Measurements from ENCODE around the gene NTMT1. TPM values are rescaled to one million over a fixed set of nuclear protein-coding genes. Genes with fewer than 3 reads are reported as not detected.
A peak's percentile ranks its signal among the peaks of the same experiment; 100 is the strongest.
"Not testable (repeated sequence)": the region's sequence is repeated elsewhere in the genome, so short reads cannot be mapped to it uniquely, and the experiment has no call there.

The NTMT1 gene
- total RNA-seq, 1 donor from 2014 or later = 25.1 TPM

DNA sequence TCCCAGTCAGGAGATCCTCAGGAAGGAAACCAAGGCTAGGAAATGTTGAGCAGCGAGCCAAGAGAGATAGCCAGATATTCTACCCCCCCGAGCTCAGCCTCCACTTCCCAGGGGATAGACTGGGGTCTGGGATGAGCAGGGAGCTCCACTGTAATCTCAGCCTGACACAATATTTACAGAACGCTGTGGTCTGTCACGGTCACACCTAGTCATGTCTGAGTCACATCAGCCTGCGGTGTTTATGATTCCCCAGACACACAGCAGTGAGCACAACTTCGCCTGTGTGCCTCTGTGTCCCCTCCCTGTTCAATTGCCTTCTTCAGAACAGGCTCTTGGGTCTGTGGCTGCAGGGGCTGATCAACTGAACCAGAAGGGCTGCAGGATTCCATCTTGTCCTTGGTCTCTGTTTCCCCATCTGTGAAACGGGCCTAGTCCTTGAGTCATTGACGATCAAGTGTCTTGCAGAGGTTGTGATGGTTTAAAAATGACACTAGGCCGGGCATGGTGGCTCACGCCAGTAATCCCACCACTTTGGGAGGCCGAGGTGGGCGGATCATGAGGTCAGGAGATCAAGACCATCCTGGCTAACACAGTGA lies 30.9 kb downstream of the NTMT1 start:
- Histone ChIP-seq H3K27me3 (ENCODE audit: low read depth) (no peaks in the 10 kb centered on the region), H3K36me3 (no peaks in the 10 kb centered on the region), H3K4me1 (no peaks in the 10 kb centered on the region), H3K27ac (no peak overlapping the region), H3K4me3 (no peak overlapping the region), H3K9me3 (no peaks in the 10 kb centered on the region)
- ATAC-seq (no peak), DNase-seq (no peak)
- intact Hi-C loops (cut with DNase I) = no loop called here
- TF ChIP-seq, protein P1, sequence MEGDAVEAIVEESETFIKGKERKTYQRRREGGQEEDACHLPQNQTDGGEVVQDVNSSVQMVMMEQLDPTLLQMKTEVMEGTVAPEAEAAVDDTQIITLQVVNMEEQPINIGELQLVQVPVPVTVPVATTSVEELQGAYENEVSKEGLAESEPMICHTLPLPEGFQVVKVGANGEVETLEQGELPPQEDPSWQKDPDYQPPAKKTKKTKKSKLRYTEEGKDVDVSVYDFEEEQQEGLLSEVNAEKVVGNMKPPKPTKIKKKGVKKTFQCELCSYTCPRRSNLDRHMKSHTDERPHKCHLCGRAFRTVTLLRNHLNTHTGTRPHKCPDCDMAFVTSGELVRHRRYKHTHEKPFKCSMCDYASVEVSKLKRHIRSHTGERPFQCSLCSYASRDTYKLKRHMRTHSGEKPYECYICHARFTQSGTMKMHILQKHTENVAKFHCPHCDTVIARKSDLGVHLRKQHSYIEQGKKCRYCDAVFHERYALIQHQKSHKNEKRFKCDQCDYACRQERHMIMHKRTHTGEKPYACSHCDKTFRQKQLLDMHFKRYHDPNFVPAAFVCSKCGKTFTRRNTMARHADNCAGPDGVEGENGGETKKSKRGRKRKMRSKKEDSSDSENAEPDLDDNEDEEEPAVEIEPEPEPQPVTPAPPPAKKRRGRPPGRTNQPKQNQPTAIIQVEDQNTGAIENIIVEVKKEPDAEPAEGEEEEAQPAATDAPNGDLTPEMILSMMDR (IDR thresholded peaks at IDR 0.05) = no peak

DNA sequence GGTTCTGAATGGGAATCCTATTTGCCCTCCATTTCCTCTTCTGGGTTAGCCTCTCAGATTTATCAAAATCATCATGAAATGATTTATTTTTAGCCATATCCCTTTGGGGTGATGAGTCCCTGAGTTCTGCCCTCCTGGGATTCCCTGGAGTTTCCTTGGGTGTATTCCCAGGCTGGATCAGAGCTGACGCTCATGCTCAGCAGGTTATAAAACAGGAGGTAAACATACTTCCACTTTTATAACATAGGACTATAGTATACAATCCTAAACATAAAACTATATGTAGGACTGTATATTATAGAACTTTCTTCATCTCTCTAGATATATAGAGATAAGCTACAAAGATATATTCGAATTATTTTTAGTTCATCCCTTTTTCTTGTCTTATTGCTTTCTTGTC lies 35.1 kb downstream of the NTMT1 start:
- intact Hi-C loops (cut with DNase I) = no loop called here

DNA sequence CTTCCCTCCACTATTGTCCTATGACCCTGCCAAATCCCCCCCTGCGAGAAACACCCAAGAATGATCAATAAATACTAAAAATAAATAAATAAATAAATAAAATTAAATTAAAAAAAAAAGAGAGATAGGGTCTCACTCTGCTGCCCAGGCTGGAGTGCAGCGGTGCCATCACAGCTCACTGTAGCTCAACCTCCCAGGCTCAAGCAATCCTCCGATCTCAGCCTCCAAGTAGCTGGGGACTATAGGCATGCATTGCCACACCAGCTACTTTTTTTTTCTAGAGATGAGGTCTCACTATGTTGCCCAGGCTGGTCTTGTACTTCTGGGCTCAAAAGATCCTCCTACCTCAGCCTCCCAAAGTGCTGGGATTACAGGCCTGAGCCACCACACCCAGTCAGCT lies 36.3 kb downstream of the NTMT1 start:
- H3K27me3 ChIP-seq (ENCODE audit: low read depth) = peaks cover 20% of the 10 kb centered on the region
- H3K27ac ChIP-seq; H3K4me3 ChIP-seq; intact Hi-C loops (cut with DNase I); ATAC-seq; H3K36me3 ChIP-seq; DNase-seq; H3K4me1 ChIP-seq; H3K9me3 ChIP-seq: not testable (repeated sequence)

More for the DNA sequence above, 35.1 kb downstream of the NTMT1 start:
- peaks cover 8% of the 10 kb centered on the region for H3K27me3 ChIP-seq (ENCODE audit: low read depth)
- H3K4me1 ChIP-seq = no peaks in the 10 kb centered on the region
- no peak for DNase-seq
- H3K9me3 ChIP-seq = no peaks in the 10 kb centered on the region
- TF ChIP-seq, protein P1 (IDR thresholded peaks at IDR 0.05) = no peak
- no peak overlapping the region for H3K4me3 ChIP-seq
- no peak overlapping the region for H3K27ac ChIP-seq
- ATAC-seq = no peak
- no peaks in the 10 kb centered on the region for H3K36me3 ChIP-seq

GRCh38 chr9:129664746-129665388 lies 38.9 kb downstream of the NTMT1 start:
- H3K36me3 ChIP-seq = no peaks in the 10 kb centered on the region
- no peak overlapping the region for H3K27ac ChIP-seq
- peaks cover 3% of the 10 kb centered on the region for H3K4me1 ChIP-seq
- H3K27me3 ChIP-seq (ENCODE audit: low read depth) = peaks cover 36% of the 10 kb centered on the region
- DNase-seq (no peak), ATAC-seq (peak in 1 of 2 donors; percentile 26)
- intact Hi-C loops (cut with DNase I) = no loop called here
- H3K4me3 ChIP-seq = peak overlapping the region; percentile 47
- TF ChIP-seq, protein P1 (IDR thresholded peaks at IDR 0.05) = no peak
- no peaks in the 10 kb centered on the region for H3K9me3 ChIP-seq

DNA sequence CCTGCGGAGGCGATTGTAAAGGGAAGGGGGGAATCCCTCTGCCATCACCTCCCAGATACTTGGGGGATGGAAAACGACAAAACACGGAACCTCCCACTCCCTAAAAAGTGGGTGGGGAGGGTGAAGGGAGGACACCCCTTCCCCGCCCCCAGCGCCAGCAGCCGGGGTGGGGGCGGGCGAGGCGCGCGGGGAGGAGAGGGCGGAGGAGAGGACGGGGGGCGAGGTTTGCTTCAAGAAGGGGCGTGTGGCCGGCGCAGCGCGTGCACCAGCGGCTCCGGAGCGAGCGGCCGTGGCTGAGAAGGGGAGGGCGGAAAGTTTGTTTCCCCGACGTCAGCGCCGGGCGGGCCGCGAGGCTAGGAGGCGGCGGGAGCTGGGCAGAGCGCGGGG lies 39.4 kb downstream of the NTMT1 start, which contains the start of gene PRRX2:
Gene PRRX2, plus strand, starts transcription at position 259 of the 387 bp plus-strand sequence. CDS start 221 bp downstream, outside the sequence.
- intact Hi-C loops (cut with DNase I) = no loop called here
- H3K27me3 ChIP-seq (ENCODE audit: low read depth) = peaks cover 36% of the 10 kb centered on the region

More for the DNA sequence above, 39.4 kb downstream of the NTMT1 start, which contains the start of gene PRRX2:
- no peaks in the 10 kb centered on the region for H3K9me3 ChIP-seq
- H3K27ac ChIP-seq = no peak within 1 kb of the TSS
- ATAC-seq (peak; percentile 30 to 38), DNase-seq (no peak)
- peak within 1 kb of the TSS; percentile 47 for H3K4me3 ChIP-seq
- H3K36me3 ChIP-seq = no peaks in the 10 kb centered on the region
- H3K4me1 ChIP-seq = peaks cover 3% of the 10 kb centered on the region
- TF ChIP-seq, protein P1 (IDR thresholded peaks at IDR 0.05) = no peak

Measured in lower lobe of right lung (tissue), 2 donors.